Motor neuron (in vitro differentiated cells): ENCODE results near the gene VWA3A. TPM values are rescaled to one million over a fixed set of nuclear protein-coding genes. Genes with fewer than 3 reads are reported as not detected.
A peak's percentile ranks its signal among the peaks of the same experiment; 100 is the strongest.
"Not testable (repeated sequence)": the region's sequence is repeated elsewhere in the genome, so short reads cannot be mapped to it uniquely, and the experiment has no call there.

Source experiments
- ATAC-seq, 8 experiments: fragments of 200-7000 bp; cut with Tn5 transposase; replicated peaks in 6 of 8; 2 replicates each; pipeline ENCODE4 v1.8.0; 2021; ENCODE audit warnings: mild to moderate bottlenecking in 8 of 8, moderate library complexity in 8 of 8
- H3K27ac ChIP-seq, 2 donors: fragments of 250-450 bp; sonication (Bioruptor Pico); 2 replicates each; pipeline ENCODE4 v1.9.0; 2021; ENCODE audit warnings: antibody characterized with exemption in 2 of 2, mild to moderate bottlenecking in 2 of 2, moderate library complexity in 1 of 2
- H3K4me1 ChIP-seq, 2 donors: fragments of 250-450 bp; sonication (Bioruptor Pico); replicated peaks in 1 of 2; 2 replicates each; pipeline ENCODE4 v1.6.1; 2021; ENCODE audit warnings: antibody characterized with exemption in 2 of 2, mild to moderate bottlenecking in 2 of 2, moderate library complexity in 1 of 2
- H3K4me3 ChIP-seq, 5 donors: fragments of 250-450 bp; sonication (Bioruptor Pico); 2 replicates each; pipeline ENCODE4 v1.9.0; 2021; ENCODE audit warnings: antibody characterized with exemption in 5 of 5, mild to moderate bottlenecking in 5 of 5, moderate library complexity in 4 of 5
- WGBS, 10 experiments: fragments of 450-650 bp; shearing (Covaris generic); methylation state at CpG; one replicate each; pipeline ENCODE4 v1.0.0; 2022; 5-methylcytosine and 5-hydroxymethylcytosine counted together
- in situ Hi-C, 9 experiments: fragments of 400-800 bp; cut with MboI; loops; one replicate each; pipeline ENCODE4 v1.15.0; 2021; ENCODE audit warnings: low sequenced_read_pairs in 9 of 9, low pct_unique_long_range_greater_than_20kb in 2 of 9; ENCODE audit not compliant: unreplicated experiment in 9 of 9
- total RNA-seq, 8 experiments: library from RNA; unstranded; fragments of 300-600 nt; gene quantifications; 2 replicates each; pipeline versions ENCODE4 v1.2.3 to v1.2.4, GENCODE V29; 2022

The VWA3A gene, protein sequence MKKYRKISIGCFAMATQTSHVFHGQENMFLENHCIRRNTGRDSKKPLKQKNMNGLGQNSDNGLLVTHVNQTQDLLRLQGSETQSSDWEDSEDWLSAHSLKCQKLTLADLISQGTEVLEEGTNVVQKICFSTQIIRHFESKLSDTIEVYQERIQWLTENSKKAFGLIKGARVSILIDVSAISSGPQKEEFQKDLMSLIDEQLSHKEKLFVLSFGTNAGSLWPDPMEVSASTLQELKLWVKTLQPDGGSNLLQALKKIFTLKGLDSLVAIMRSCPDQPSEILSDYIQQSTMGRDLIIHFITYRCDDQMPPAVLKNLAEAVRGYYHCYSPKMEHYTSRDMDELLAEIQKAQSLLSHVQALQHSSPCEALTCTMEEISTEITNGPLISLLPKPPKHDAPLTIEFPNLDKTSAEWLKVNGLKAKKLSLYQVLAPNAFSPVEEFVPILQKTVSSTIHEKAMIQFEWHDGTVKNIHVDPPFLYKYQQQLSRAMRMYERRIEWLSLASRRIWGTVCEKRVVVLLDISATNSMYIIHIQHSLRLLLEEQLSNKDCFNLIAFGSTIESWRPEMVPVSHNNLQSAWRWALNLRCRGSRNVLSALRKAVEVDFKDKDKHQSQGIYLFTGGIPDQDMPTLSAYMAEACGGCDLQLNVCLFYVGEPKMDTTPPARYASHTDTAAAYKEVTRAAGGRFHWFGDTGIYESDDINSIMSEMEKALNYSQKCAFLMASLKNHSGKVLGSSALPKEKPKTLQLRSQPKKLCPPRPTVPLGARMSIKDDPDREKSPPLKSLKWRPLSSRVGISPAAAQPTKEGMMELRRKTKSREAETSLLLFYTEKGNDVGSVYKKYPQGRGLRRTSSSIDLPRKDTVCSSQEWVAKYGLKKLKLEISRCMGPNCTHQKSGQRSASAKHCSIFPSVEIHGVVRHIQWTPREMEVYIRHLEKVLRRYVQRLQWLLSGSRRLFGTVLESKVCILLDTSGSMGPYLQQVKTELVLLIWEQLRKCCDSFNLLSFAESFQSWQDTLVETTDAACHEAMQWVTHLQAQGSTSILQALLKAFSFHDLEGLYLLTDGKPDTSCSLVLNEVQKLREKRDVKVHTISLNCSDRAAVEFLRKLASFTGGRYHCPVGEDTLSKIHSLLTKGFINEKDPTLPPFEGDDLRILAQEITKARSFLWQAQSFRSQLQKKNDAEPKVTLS
- total RNA-seq, result 10 to 100 TPM in 1 of 8 experiments, under 1 TPM in 6, not detected in 1; 0.09 to 18.7 (median 0.62) TPM

- in situ Hi-C loops, result loop anchor here in 2 of 9 experiments (10.0 to 25.0 kb wide), 3 partner anchors 88 to 105 kb away; partner anchors contain the start of genes MOSMO (in 1 of the 2) and PDZD9 (in 1 of the 2)
- peaks cover 7 to 20% of the 10 kb centered on the region in 2 donors for H3K4me1 ChIP-seq
- ATAC-seq, result peak; percentile 79 to 96 (median 88)
- peak within 1 kb of the TSS in 1 of 5 donors; percentile 8 for H3K4me3 ChIP-seq
- WGBS, 10 experiments, result 0 to 78% (median 59%) methylated on average over 1 to 7 of the region's 9 CpGs; no CpG with 5 or more reads in 3 of the 10 experiments
- H3K27ac ChIP-seq, result peak within 1 kb of the TSS in 1 of 2 donors; percentile 54
Observed at GRCh38 chr16:22092143-22092933, at the start of gene VWA3A. VWA3A (plus strand) TSS chr16:22092541; CDS start chr16:22092638, 97 bp downstream.

GRCh38 chr16:22043882-22044281 is 48.5 kb upstream of the VWA3A start:
- in situ Hi-C loops, H3K4me1 ChIP-seq, ATAC-seq, H3K27ac ChIP-seq, H3K4me3 ChIP-seq: not testable (repeated sequence)
- WGBS, 10 experiments, result 67 to 100% (median 80%) methylated on average over 1 of the region's 3 CpGs; no CpG with 5 or more reads in 7 of the 10 experiments

DNA sequence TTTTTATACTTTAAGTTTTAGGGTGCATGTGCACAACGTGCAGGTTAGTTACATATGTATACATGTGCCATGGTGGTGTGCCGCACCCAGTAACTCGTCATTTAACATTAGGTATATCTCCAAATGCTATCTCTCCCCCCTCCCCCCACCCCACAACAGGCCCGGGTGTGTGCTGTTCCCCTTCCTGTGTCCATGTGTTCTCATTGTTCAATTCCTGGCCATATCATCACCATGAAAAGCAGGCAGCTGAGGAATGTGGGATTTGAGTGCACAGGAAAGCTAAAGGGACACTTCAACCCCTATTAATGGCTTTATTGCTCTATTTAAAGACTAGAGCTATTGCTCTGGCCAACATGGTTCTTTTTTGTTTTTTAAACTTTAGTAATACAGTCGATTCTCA is 46.5 kb upstream of the VWA3A start:
- WGBS, 10 experiments, result 0 to 77% (median 35%) methylated on average over 1 to 4 of the region's 5 CpGs; no CpG with 5 or more reads in 2 of the 10 experiments
- in situ Hi-C loops, result not testable (repeated sequence)

GRCh38 chr16:22050963-22051362 is 41.4 kb upstream of the VWA3A start:
- no peak for ATAC-seq
- 86 to 100% (median 96%) methylated on average over 1 to 4 of the region's 4 CpGs; no CpG with 5 or more reads in 1 of the 10 experiments for WGBS, 10 experiments
- in situ Hi-C loops, result loop anchor here in 1 of 9 experiments (25.0 kb wide), 1 partner anchor 111 kb away; the partner anchor contains the start of gene SDR42E2
- no peaks in the 10 kb centered on the region for H3K4me1 ChIP-seq
- H3K4me3 ChIP-seq, result no peak overlapping the region
- H3K27ac ChIP-seq, result no peak overlapping the region

More for the DNA sequence above, 46.5 kb upstream of the VWA3A start:
- peak in 1 of 8 experiments; percentile 79 for ATAC-seq
- not testable (repeated sequence) for H3K27ac ChIP-seq, H3K4me1 ChIP-seq, H3K4me3 ChIP-seq

- ATAC-seq, result no peak
- in situ Hi-C loops, result loop anchor here in 1 of 9 experiments (25.0 kb wide), 1 partner anchor 109 kb away; the partner anchor contains the start of gene SDR42E2
- H3K4me1 ChIP-seq, result no peaks in the 10 kb centered on the region
- WGBS, 10 experiments, result 65 to 100% (median 82%) methylated on average over 2 to 6 of the region's 6 CpGs; no CpG with 5 or more reads in 3 of the 10 experiments
- H3K27ac ChIP-seq, result no peak overlapping the region
- H3K4me3 ChIP-seq, result no peak overlapping the region
Observed at GRCh38 chr16:22052980-22053379, 39.4 kb upstream of the VWA3A start.

GRCh38 chr16:22053921-22054341 is 38.4 kb upstream of the VWA3A start:
- H3K4me1 ChIP-seq, result no peaks in the 10 kb centered on the region
- H3K4me3 ChIP-seq, result no peak overlapping the region
- in situ Hi-C loops, result loop anchor here in 1 of 9 experiments (25.0 kb wide), 1 partner anchor 108 kb away; the partner anchor contains the start of gene SDR42E2
- no peak overlapping the region for H3K27ac ChIP-seq
- 86 to 100% (median 100%) methylated on average over 1 to 4 of the region's 4 CpGs; no CpG with 5 or more reads in 3 of the 10 experiments for WGBS, 10 experiments
- ATAC-seq, result no peak

DNA sequence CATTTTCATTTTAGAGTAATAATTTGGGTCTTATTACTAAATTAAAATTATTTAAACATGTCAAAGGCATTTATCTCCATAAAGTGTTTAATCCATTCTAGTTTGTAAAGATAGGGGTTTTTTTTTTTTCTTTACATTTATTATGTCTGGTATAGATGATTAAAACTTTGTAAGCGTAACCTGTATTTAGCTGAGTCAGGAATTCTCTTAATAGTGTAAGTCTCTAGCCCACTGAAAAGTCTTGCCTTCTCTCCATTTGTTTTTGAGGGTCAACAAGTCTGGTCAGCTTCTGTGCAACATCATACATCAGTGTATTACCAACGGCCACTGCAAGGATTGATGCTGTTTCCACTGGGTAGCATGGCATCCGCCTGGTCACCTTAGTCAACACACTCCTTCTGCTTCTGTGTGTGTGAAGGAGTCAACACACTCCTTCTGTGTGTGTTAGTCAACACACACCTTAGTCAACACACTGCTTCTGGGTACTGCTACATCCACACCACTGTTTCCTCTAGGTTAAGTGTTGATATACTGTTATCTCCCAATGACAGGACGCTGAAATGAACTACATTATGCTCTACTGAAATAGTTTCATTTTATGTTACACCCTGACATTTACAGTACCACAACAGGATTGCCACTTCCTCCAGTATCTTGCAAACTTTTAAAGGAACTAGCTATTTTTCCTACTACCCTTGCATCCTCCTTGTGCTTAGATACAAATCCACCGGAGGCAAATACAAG is 37.3 kb upstream of the VWA3A start:
- Histone ChIP-seq H3K27ac (no peak overlapping the region), H3K4me1 (no peaks in the 10 kb centered on the region), H3K4me3 (no peak overlapping the region)
- in situ Hi-C loops, result loop anchor here in 1 of 9 experiments (25.0 kb wide), 1 partner anchor 107 kb away; the partner anchor contains the start of gene SDR42E2
- ATAC-seq, result no peak
- 65 to 100% (median 90%) methylated on average over 1 to 5 of the region's 5 CpGs for WGBS, 10 experiments

GRCh38 chr16:22055881-22056280 is 36.5 kb upstream of the VWA3A start:
- Histone ChIP-seq H3K27ac (no peak overlapping the region), H3K4me1 (no peaks in the 10 kb centered on the region), H3K4me3 (no peak overlapping the region)
- in situ Hi-C loops, result loop anchor here in 1 of 9 experiments (25.0 kb wide), 1 partner anchor 106 kb away; the partner anchor contains the start of gene SDR42E2
- no peak for ATAC-seq
- 62 to 100% (median 78%) methylated on average over 1 to 4 of the region's 5 CpGs for WGBS, 10 experiments

- in situ Hi-C loops, result loop anchor here in 1 of 9 experiments (25.0 kb wide), 1 partner anchor 98 kb away; the partner anchor contains the start of gene SDR42E2
- H3K4me3 ChIP-seq, result no peak overlapping the region
- no peak for ATAC-seq
- WGBS, 10 experiments, result 33 to 100% (median 100%) methylated on average over 1 of the region's 1 CpG; no CpG with 5 or more reads in 3 of the 10 experiments
- no peak overlapping the region for H3K27ac ChIP-seq
- no peaks in the 10 kb centered on the region for H3K4me1 ChIP-seq
Observed at GRCh38 chr16:22063888-22064467, 28.4 kb upstream of the VWA3A start.

- Histone ChIP-seq H3K27ac (no peak overlapping the region), H3K4me1 (no peaks in the 10 kb centered on the region), H3K4me3 (no peak overlapping the region)
- ATAC-seq, result peak in 2 of 8 experiments; percentile 52 to 59
- in situ Hi-C loops, result loop anchor here in 1 of 9 experiments (25.0 kb wide), 1 partner anchor 97 kb away; the partner anchor contains the start of gene SDR42E2
- WGBS, 10 experiments, result 71 to 100% (median 100%) methylated on average over 1 of the region's 1 CpG; no CpG with 5 or more reads in 2 of the 10 experiments
Observed at GRCh38 chr16:22065252-22065651, 27.1 kb upstream of the VWA3A start.
